C4-2B (cell line): ENCODE measurements around the gene SCN8A.

ENCODE experiments used
- ZFX ChIP-seq: fragments of 450-650 bp; IDR thresholded peaks from 2 replicates; pipeline ENCODE4 v1.6.1; 2017
- TF ChIP-seq, protein P1 (sequence below): fragments of 450-650 bp; conservative IDR thresholded peaks from 2 replicates; pipeline ENCODE4 v1.5.1; 2017; ENCODE audit warnings: mild to moderate bottlenecking

DNA sequence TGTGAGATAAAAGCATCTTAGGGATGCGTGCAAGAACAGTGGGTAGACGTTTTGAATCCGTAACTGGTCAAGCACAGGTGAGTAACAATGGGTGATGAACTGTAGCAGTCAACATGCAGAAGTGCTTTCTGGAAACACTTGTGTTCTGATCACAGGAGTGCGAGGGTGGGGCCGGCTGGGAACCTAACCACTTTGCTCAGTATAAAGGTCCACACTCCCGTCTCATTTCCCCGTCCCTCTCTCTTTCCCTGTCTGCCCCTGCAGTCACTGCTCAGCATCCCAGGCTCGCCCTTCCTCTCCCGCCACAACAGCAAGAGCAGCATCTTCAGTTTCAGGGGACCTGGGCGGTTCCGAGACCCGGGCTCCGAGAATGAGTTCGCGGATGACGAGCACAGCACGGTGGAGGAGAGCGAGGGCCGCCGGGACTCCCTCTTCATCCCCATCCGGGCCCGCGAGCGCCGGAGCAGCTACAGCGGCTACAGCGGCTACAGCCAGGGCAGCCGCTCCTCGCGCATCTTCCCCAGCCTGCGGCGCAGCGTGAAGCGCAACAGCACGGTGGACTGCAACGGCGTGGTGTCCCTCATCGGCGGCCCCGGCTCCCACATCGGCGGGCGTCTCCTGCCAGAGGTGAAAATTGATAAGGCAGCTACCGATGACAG is 130.4 kb downstream of the SCN8A start:
- TF ChIP-seq, protein P1, sequence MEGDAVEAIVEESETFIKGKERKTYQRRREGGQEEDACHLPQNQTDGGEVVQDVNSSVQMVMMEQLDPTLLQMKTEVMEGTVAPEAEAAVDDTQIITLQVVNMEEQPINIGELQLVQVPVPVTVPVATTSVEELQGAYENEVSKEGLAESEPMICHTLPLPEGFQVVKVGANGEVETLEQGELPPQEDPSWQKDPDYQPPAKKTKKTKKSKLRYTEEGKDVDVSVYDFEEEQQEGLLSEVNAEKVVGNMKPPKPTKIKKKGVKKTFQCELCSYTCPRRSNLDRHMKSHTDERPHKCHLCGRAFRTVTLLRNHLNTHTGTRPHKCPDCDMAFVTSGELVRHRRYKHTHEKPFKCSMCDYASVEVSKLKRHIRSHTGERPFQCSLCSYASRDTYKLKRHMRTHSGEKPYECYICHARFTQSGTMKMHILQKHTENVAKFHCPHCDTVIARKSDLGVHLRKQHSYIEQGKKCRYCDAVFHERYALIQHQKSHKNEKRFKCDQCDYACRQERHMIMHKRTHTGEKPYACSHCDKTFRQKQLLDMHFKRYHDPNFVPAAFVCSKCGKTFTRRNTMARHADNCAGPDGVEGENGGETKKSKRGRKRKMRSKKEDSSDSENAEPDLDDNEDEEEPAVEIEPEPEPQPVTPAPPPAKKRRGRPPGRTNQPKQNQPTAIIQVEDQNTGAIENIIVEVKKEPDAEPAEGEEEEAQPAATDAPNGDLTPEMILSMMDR, result no peak
- no peak for TF ChIP-seq ZFX
